SK-N-SH (cell line): ENCODE results near the gene ISLR. TPM values are rescaled to one million over a fixed set of nuclear protein-coding genes. Genes with fewer than 3 reads are reported as not detected.

Source experiments
- CTCF ChIA-PET: fragments of 300-600, 350-600 bp; formaldehyde crosslinking; extraction: SDS; loops from one replicate; lab custom pipeline; 2021; lab: Yijun Ruan, JAX
- POLR2A ChIA-PET: fragments of 350-600 bp; sonication (Branson Sonifier 250); formaldehyde crosslinking; extraction: SDS; loops from one replicate; lab custom pipeline; 2020; ENCODE audit warnings: antibody characterized with exemption, inconsistent platforms; lab: Yijun Ruan, JAX
- DNase-seq: peaks from one replicate; pipeline ENCODE4 v3.0.0; 2012
- H2AFZ ChIP-seq: fragments of 200-600 bp; sonication (generic); 2 replicates; pipeline ENCODE4 v1.8.1; 2016; ENCODE audit warnings: antibody characterized with exemption, mild to moderate bottlenecking, low read depth
- H3F3A ChIP-seq: fragments of 200-600 bp; sonication (generic); replicated peaks from 2 replicates; pipeline ENCODE3; 2016; ENCODE audit warnings: antibody characterized with exemption, mild to moderate bottlenecking; ENCODE audit not compliant: insufficient read depth
- H3K27ac ChIP-seq, 2 experiments: fragments of 200-500 bp in 1 of 2; fragments of 200-600 bp in 1 of 2; sonication (Bioruptor generic) in 1 of 2; sonication (generic), shearing (Covaris generic) in 1 of 2; 2 replicates each; pipeline versions ENCODE4 v1.5.1 to v1.6.1; 2014 to 2016; ENCODE audit warnings: low read depth in 2 of 2, inconsistent platforms in 1 of 2, low read length in 1 of 2, mild to moderate bottlenecking in 1 of 2, mixed read lengths in 1 of 2
- H3K27me3 ChIP-seq: fragments of 200-600 bp; sonication (generic), shearing (Covaris generic); 2 replicates; pipeline ENCODE4 v1.6.1; 2016; ENCODE audit warnings: mixed run types; ENCODE audit not compliant: insufficient read depth
- H3K36me3 ChIP-seq, 2 experiments: fragments of 200-500 bp in 1 of 2; fragments of 200-600 bp in 1 of 2; sonication (Bioruptor generic) in 1 of 2; sonication (generic) in 1 of 2; replicated peaks in 1 of 2; 2 replicates each; pipeline versions ENCODE3 to v1.5.1; 2014 to 2016; ENCODE audit warnings: low read length in 1 of 2, mild to moderate bottlenecking in 1 of 2; ENCODE audit not compliant: insufficient read depth in 2 of 2, control insufficient read depth in 1 of 2
- H3K4me1 ChIP-seq, 2 experiments: fragments of 200-500 bp in 1 of 2; fragments of 200-600 bp in 1 of 2; sonication (Bioruptor generic) in 1 of 2; sonication (generic), shearing (Covaris generic) in 1 of 2; 2 replicates each; pipeline versions ENCODE4 v1.5.1 to v1.6.1; 2014 to 2016; ENCODE audit warnings: low read depth in 1 of 2, low read length in 1 of 2, mixed run types in 1 of 2; ENCODE audit not compliant: insufficient read depth in 2 of 2, control insufficient read depth in 1 of 2
- H3K4me2 ChIP-seq: fragments of 200-600 bp; sonication (generic), shearing (Covaris generic); 2 replicates; pipeline ENCODE4 v1.6.1; 2017; ENCODE audit warnings: mixed run types
- H3K4me3 ChIP-seq, 2 experiments: fragments of 200-500 bp in 1 of 2; fragments of 200-600 bp in 1 of 2; sonication (Bioruptor generic) in 1 of 2; sonication (generic), shearing (Covaris generic) in 1 of 2; 2 replicates each; pipeline versions ENCODE4 v1.5.1 to v1.8.1; 2014 to 2016; ENCODE audit warnings: low read depth in 2 of 2, inconsistent platforms in 1 of 2, low read length in 1 of 2, mild to moderate bottlenecking in 1 of 2, mixed read lengths in 1 of 2, moderate library complexity in 1 of 2
- H3K79me2 ChIP-seq: fragments of 200-600 bp; sonication (generic); 2 replicates; pipeline ENCODE4 v1.8.1; 2017; ENCODE audit warnings: mild to moderate bottlenecking; ENCODE audit not compliant: insufficient read depth
- H3K9ac ChIP-seq: fragments of 200-600 bp; sonication (generic); 2 replicates; pipeline ENCODE4 v1.6.1; 2017; ENCODE audit warnings: mixed run types
- H3K9me2 ChIP-seq: fragments of 200-600 bp; sonication (generic); 2 replicates; pipeline ENCODE4 v1.6.1; 2017; ENCODE audit warnings: mixed run types
- H3K9me3 ChIP-seq: fragments of 200-600 bp; sonication (generic); 2 replicates; pipeline ENCODE4 v1.6.1; 2017; ENCODE audit warnings: mixed run types, mild to moderate bottlenecking, moderate library complexity
- H4K20me1 ChIP-seq: fragments of 200-600 bp; sonication (generic); 2 replicates; pipeline ENCODE4 v1.6.1; 2017; ENCODE audit warnings: mild to moderate bottlenecking, mixed run types; ENCODE audit not compliant: insufficient read depth
- CHD2 ChIP-seq: fragments of 150-350 bp; IDR thresholded peaks from 2 replicates; pipeline ENCODE4 v1.6.1; 2018; ENCODE audit warnings: low read length; ENCODE audit not compliant: partially characterized antibody
- ELF1 ChIP-seq: IDR thresholded peaks from 2 replicates; pipeline ENCODE4 v1.4.0; 2012
- EP300 ChIP-seq, 2 experiments: IDR thresholded peaks; 2 replicates each; pipeline versions ENCODE4 v1.4.0 to v1.6.1; 2012; ENCODE audit warnings: borderline replicate concordance in 1 of 2, low read depth in 1 of 2, low read length in 1 of 2
- GATA2 ChIP-seq: sonication (generic); formaldehyde crosslinking; IDR thresholded peaks from 2 replicates; pipeline ENCODE4 v1.5.0; 2020; ENCODE audit warnings: mild to moderate bottlenecking, missing genetic modification reagents
- MEF2A ChIP-seq: IDR thresholded peaks from 2 replicates; pipeline ENCODE4 v1.4.0; 2012; ENCODE audit warnings: low read depth, borderline replicate concordance
- MXI1 ChIP-seq: IDR thresholded peaks from 2 replicates; pipeline ENCODE4 v1.6.1; 2012; ENCODE audit warnings: mild to moderate bottlenecking, low read depth, low read length, improper control_type of control experiment
- NRF1 ChIP-seq: IDR thresholded peaks from 2 replicates; pipeline ENCODE4 v1.6.1; 2012; ENCODE audit warnings: low read depth, mild to moderate bottlenecking, low read length
- POLR2AphosphoS5 ChIP-seq: IDR thresholded peaks from 2 replicates; pipeline ENCODE4 v1.6.1; 2012; ENCODE audit warnings: low read depth, low read length
- REST ChIP-seq: IDR thresholded peaks from 2 replicates; pipeline ENCODE4 v1.6.1; 2012; ENCODE audit warnings: mild to moderate bottlenecking, low read depth, low read length, moderate library complexity
- RFX5 ChIP-seq: IDR thresholded peaks from 2 replicates; pipeline ENCODE4 v1.6.1; 2012; ENCODE audit warnings: mild to moderate bottlenecking, improper control_type of control experiment, low read length
- RXRA ChIP-seq: IDR thresholded peaks from 2 replicates; pipeline ENCODE4 v1.4.0; 2012; ENCODE audit warnings: low read depth, mild to moderate bottlenecking, borderline replicate concordance
- TAF1 ChIP-seq: IDR thresholded peaks from 2 replicates; pipeline ENCODE4 v1.6.1; 2012; ENCODE audit warnings: low read depth, mild to moderate bottlenecking, low read length, moderate library complexity, borderline replicate concordance
- YY1 ChIP-seq: IDR thresholded peaks from 2 replicates; pipeline ENCODE4 v1.4.0; 2012; ENCODE audit warnings: low read depth, mild to moderate bottlenecking
- WGBS: methylation state at CpG from one replicate; pipeline ENCODE4 v1.1.6; 2017; ENCODE audit warnings: low lambda C conversion rate; 5-methylcytosine and 5-hydroxymethylcytosine counted together
- polyA plus RNA-seq, 3 experiments: library from polyadenylated mRNA; depleted of rRNA; stranded (reverse); fragments of >200 nt; gene quantifications; 2 replicates each; pipeline ENCODE4 v1.2.3, GENCODE V29; 2012

Gene ISLR
- polyA plus RNA-seq, 1 of the 3 experiments (the other 2 are of a cell fraction) = 7.3 TPM

- WGBS = 88% methylated on average over 10 of the region's 13 CpGs
- Histone ChIP-seq H3K36me3 (no peaks in the 10 kb centered on the region), H4K20me1 (no peaks in the 10 kb centered on the region), H3K4me2 (peak overlapping the region; percentile 40; the same call in 1 of the 2 replicates), H3K9ac (no peak overlapping the region; the same call in 1 of the 2 replicates), H3K9me2 (no peaks in the 10 kb centered on the region), H3K27me3 (no peaks in the 10 kb centered on the region), H3F3A (no peaks in the 10 kb centered on the region)
- 0 out of 2 replicates have a peak, but pooled peaks have one; percentile 19 for TF ChIP-seq POLR2AphosphoS5
- TF ChIP-seq MEF2A = no peak
- TF ChIP-seq, all 33 proteins: peak for 1
- ChIA-PET CTCF (interaction anchor here (1.0 to 5.9 kb wide), 6 partner anchors 13 to 148 kb away, joined by 3 to 39 read pairs (median 4); no protein-coding TSS in a partner anchor), POLR2A (interaction anchor here (1.3 kb wide), 1 partner anchor 21 kb away, joined by 3 read pairs; no protein-coding TSS in a partner anchor)
- peak overlapping the region in 1 of 2 experiments; percentile 86; a peak in 3 of 4 replicates for H3K27ac ChIP-seq
- H3K4me3 ChIP-seq = no peak overlapping the region
- H3K4me1 ChIP-seq = peaks cover 26 to 68% of the 10 kb centered on the region in 2 experiments; a peak in 3 of 4 replicates
- no peaks in the 10 kb centered on the region for H3K9me3 ChIP-seq
- peak; percentile 61 for DNase-seq
- no peaks in the 10 kb centered on the region for H3K79me2 ChIP-seq
- H2AFZ ChIP-seq = no peak overlapping the region
Observed at GRCh38 chr15:74172701-74173379, 670 bp upstream of the ISLR start.

- Histone ChIP-seq H3K27ac (peak overlapping the region in 1 of 2 experiments; percentile 86; a peak in 3 of 4 replicates), H3F3A (peaks cover 13% of the 10 kb centered on the region), H3K36me3 (no peaks in the 10 kb centered on the region), H3K4me1 (peaks cover 40 to 72% of the 10 kb centered on the region in 2 experiments; a peak in 3 of 4 replicates), H3K9ac (no peak overlapping the region), H3K79me2 (no peaks in the 10 kb centered on the region), H3K9me2 (no peaks in the 10 kb centered on the region), H3K4me2 (peak overlapping the region; percentile 40; the same call in 1 of the 2 replicates), H3K4me3 (no peak overlapping the region), H3K9me3 (no peaks in the 10 kb centered on the region), H2AFZ (no peak overlapping the region), H4K20me1 (no peaks in the 10 kb centered on the region), H3K27me3 (no peaks in the 10 kb centered on the region)
- TF ChIP-seq GATA2 (CRISPR knock-in tag) (no peak), YY1 (no peak), REST (no peak), NRF1 (no peak), MXI1 (no peak), RFX5 (no peak), TAF1 (no peak), EP300 (IDR thresholded peaks at IDR 0.05; ENCODE audit: borderline replicate concordance in 1 of 2, low read depth in 1 of 2, low read length in 1 of 2) (no peak), CHD2 (no peak), ELF1 (no peak), RXRA (no peak)
- ChIA-PET POLR2A (interaction anchor here (0.9 to 1.7 kb wide), 3 partner anchors 9 to 12 kb away, joined by 3 to 4 read pairs (median 3); no protein-coding TSS in a partner anchor), CTCF (interaction anchor here (0.8 to 5.9 kb wide), 7 partner anchors 15 to 137 kb away, joined by 3 to 39 read pairs (median 5); no protein-coding TSS in a partner anchor)
- peak; percentile 63 for DNase-seq
- 93% methylated on average over 18 of the region's 20 CpGs for WGBS
Observed at GRCh38 chr15:74174219-74174957, 878 bp downstream of the ISLR start.
